HepG2 (cell line): ENCODE measurements around the gene GLB1L. TPM values are rescaled to one million over a fixed set of nuclear protein-coding genes. Genes with fewer than 3 reads are reported as not detected.
A peak's percentile ranks its signal among the peaks of the same experiment; 100 is the strongest.

ENCODE experiments used
- NONO ChIP-seq, 2 experiments: fragments of 450-650 bp in 1 of 2; sonication (generic) in 1 of 2; formaldehyde crosslinking in 1 of 2; IDR thresholded peaks in 1 of 2; conservative IDR thresholded peaks in 1 of 2; 2 replicates each; pipeline versions ENCODE4 v1.6.1 to v1.8.0; 2017 to 2022; ENCODE audit warnings: mild to moderate bottlenecking in 1 of 2, missing genetic modification reagents in 1 of 2, moderate library complexity in 1 of 2
- NR2C2 ChIP-seq: sonication (generic); formaldehyde crosslinking; IDR thresholded peaks from 2 replicates; pipeline ENCODE4 v1.4.0; 2020; ENCODE audit warnings: missing genetic modification reagents, mild to moderate bottlenecking, moderate library complexity, borderline replicate concordance
- NR3C1 ChIP-seq: sonication (generic); formaldehyde crosslinking; IDR thresholded peaks from 2 replicates; pipeline ENCODE4 v1.4.0; 2020; ENCODE audit warnings: missing genetic modification reagents
- ZNF207 ChIP-seq: fragments of 450-650 bp; IDR thresholded peaks from 2 replicates; pipeline ENCODE4 v1.6.1; 2016; ENCODE audit warnings: antibody characterized with exemption, borderline replicate concordance
- ZNF282 ChIP-seq: fragments of 450-650 bp; IDR thresholded peaks from 2 replicates; pipeline ENCODE4 v1.6.1; 2018; ENCODE audit not compliant: partially characterized antibody
- ZNF44 ChIP-seq: sonication (generic); formaldehyde crosslinking; IDR thresholded peaks from 2 replicates; pipeline ENCODE4 v1.5.1; 2020; ENCODE audit warnings: mild to moderate bottlenecking, missing genetic modification reagents
- ZNF746 ChIP-seq: sonication (generic); formaldehyde crosslinking; IDR thresholded peaks from 2 replicates; pipeline ENCODE4 v1.8.0; 2022; ENCODE audit warnings: mild to moderate bottlenecking, missing genetic modification reagents
- ZNF761 ChIP-seq: sonication (generic); formaldehyde crosslinking; conservative IDR thresholded peaks from 2 replicates; pipeline ENCODE4 v1.4.0; 2020; ENCODE audit warnings: mild to moderate bottlenecking, missing genetic modification reagents
- ZNF781 ChIP-seq: sonication (generic); formaldehyde crosslinking; IDR thresholded peaks from 2 replicates; pipeline ENCODE4 v1.5.1; 2020; ENCODE audit warnings: borderline replicate concordance, mild to moderate bottlenecking, missing genetic modification reagents; ENCODE audit errors: not compliant biosample characterization
- ZNF839 ChIP-seq: sonication (generic); formaldehyde crosslinking; IDR thresholded peaks from 2 replicates; pipeline ENCODE4 v1.4.0; 2020; ENCODE audit warnings: missing genetic modification reagents, mild to moderate bottlenecking, borderline replicate concordance
- ZSCAN12 ChIP-seq: sonication (generic); formaldehyde crosslinking; IDR thresholded peaks from 2 replicates; pipeline ENCODE4 v1.9.0; 2021; ENCODE audit warnings: mild to moderate bottlenecking, missing genetic modification reagents
- polyA plus RNA-seq, 8 experiments: library from polyadenylated mRNA; depleted of rRNA in 3 of 8; stranded (reverse) in 7 of 8; unstranded in 1 of 8; fragments of >200 nt; fragmentation: Illumina TruSeq in 4 of 8; extraction: Trizol in 4 of 8; gene quantifications; 2 replicates each; pipeline versions ENCODE4 v1.2.1 to v1.2.3, GENCODE V29; 2011 to 2016; ENCODE audit warnings: low read depth in 4 of 8, missing spikeins in 1 of 8, mixed read lengths in 1 of 8; ENCODE audit not compliant: insufficient read depth in 1 of 8
- total RNA-seq, 5 experiments: library from RNA; depleted of rRNA; stranded (reverse); fragments of >200 nt; fragmentation: Illumina TruSeq; extraction: Trizol; gene quantifications; 2 replicates each; pipeline ENCODE4 v1.2.3, GENCODE V29; 2016; ENCODE audit warnings: low read depth in 1 of 5
- TF ChIP-seq, protein P1 (sequence below): sonication (generic); formaldehyde crosslinking; IDR thresholded peaks from 2 replicates; pipeline ENCODE4 v1.5.1; 2020; ENCODE audit warnings: missing genetic modification reagents, mild to moderate bottlenecking, borderline replicate concordance
- TF ChIP-seq, protein P2 (sequence below): sonication (generic); formaldehyde crosslinking; IDR thresholded peaks from 2 replicates; pipeline ENCODE4 v1.8.1; 2023; ENCODE audit warnings: mild to moderate bottlenecking, missing genetic modification reagents
- TF ChIP-seq, protein P3 (sequence below): sonication (generic); formaldehyde crosslinking; conservative IDR thresholded peaks from 2 replicates; pipeline ENCODE4 v1.8.0; 2022; ENCODE audit warnings: missing genetic modification reagents
- TF ChIP-seq, protein P4 (sequence below): sonication (generic); formaldehyde crosslinking; IDR thresholded peaks from 2 replicates; pipeline ENCODE4 v1.4.0; 2020; ENCODE audit warnings: missing genetic modification reagents

The GLB1L gene
- total and polyA plus RNA-seq, 2 of the 13 experiments (the other 11 are each of a cell fraction or from before 2014, with no cell fraction given), result 6.8 to 7.3 TPM

DNA sequence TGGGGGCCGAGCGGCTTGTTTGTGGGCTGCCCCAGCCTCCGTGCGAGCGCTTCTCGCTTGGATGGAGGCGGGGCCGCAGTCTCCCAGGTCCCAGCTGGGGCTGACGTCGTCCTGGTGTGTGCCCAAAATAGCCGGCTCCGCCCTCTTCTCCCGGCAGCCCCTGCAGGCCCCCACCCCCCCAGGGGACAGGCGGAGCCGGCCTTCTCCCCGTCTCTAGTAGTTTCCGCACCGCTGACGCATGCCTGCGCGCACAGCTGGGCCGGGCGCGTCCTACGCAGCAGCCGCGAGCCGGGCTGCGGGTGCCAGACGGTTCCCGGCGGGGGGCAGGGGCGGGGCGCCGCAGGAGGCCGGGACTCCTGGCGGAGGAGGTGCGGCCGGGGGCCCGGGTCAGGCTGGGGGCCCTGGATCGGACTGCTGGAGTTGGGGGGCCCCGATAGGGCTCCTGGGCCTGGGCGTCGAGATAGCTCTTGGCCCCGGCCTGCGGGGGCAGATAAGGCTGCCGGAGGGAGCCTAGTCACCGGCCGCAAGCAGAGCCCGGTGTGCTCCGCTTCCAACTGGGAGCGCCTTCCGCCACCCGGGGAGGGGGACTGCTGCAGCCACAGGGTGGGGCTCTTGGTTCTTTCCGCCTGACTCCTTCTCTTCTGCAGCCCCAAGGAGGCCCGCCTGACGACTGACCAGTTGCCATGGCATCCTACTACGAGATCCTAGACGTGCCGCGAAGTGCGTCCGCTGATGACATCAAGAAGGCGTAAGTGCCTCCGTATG lies 34.1 kb upstream of the GLB1L start, which contains the start of gene DNAJB2 (continued):
- TF ChIP-seq ZNF746 (CRISPR knock-in tag) (peak; percentile 39), ZNF839 (CRISPR knock-in tag) (no peak), NR2C2 (CRISPR knock-in tag) (peak; percentile 39; the same call in 1 of the 2 replicates), NR3C1 (CRISPR knock-in tag) (no peak), ZNF761 (CRISPR knock-in tag) (no peak), ZSCAN12 (CRISPR knock-in tag) (0 out of 2 replicates have a peak, but pooled peaks have one; percentile 77), NONO (IDR thresholded peaks at IDR 0.05) (no peak), NONO (CRISPR knock-in tag; conservative IDR thresholded peaks at IDR 0.05) (peak; percentile 94), ZNF282 (no peak), ZNF44 (CRISPR knock-in tag) (no peak), ZNF207 (no peak), ZNF781 (CRISPR knock-in tag) (no peak)
- TF ChIP-seq, protein P1, sequence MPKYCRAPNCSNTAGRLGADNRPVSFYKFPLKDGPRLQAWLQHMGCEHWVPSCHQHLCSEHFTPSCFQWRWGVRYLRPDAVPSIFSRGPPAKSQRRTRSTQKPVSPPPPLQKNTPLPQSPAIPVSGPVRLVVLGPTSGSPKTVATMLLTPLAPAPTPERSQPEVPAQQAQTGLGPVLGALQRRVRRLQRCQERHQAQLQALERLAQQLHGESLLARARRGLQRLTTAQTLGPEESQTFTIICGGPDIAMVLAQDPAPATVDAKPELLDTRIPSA (CRISPR knock-in tag), result peak; percentile 58; the same call in 1 of the 2 replicates
- TF ChIP-seq, protein P2, sequence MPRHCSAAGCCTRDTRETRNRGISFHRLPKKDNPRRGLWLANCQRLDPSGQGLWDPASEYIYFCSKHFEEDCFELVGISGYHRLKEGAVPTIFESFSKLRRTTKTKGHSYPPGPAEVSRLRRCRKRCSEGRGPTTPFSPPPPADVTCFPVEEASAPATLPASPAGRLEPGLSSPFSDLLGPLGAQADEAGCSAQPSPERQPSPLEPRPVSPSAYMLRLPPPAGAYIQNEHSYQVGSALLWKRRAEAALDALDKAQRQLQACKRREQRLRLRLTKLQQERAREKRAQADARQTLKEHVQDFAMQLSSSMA (CRISPR knock-in tag), result no peak
- TF ChIP-seq, protein P3, sequence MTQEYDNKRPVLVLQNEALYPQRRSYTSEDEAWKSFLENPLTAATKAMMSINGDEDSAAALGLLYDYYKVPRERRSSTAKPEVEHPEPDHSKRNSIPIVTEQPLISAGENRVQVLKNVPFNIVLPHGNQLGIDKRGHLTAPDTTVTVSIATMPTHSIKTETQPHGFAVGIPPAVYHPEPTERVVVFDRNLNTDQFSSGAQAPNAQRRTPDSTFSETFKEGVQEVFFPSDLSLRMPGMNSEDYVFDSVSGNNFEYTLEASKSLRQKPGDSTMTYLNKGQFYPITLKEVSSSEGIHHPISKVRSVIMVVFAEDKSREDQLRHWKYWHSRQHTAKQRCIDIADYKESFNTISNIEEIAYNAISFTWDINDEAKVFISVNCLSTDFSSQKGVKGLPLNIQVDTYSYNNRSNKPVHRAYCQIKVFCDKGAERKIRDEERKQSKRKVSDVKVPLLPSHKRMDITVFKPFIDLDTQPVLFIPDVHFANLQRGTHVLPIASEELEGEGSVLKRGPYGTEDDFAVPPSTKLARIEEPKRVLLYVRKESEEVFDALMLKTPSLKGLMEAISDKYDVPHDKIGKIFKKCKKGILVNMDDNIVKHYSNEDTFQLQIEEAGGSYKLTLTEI (CRISPR knock-in tag), result no peak
- TF ChIP-seq, protein P4, sequence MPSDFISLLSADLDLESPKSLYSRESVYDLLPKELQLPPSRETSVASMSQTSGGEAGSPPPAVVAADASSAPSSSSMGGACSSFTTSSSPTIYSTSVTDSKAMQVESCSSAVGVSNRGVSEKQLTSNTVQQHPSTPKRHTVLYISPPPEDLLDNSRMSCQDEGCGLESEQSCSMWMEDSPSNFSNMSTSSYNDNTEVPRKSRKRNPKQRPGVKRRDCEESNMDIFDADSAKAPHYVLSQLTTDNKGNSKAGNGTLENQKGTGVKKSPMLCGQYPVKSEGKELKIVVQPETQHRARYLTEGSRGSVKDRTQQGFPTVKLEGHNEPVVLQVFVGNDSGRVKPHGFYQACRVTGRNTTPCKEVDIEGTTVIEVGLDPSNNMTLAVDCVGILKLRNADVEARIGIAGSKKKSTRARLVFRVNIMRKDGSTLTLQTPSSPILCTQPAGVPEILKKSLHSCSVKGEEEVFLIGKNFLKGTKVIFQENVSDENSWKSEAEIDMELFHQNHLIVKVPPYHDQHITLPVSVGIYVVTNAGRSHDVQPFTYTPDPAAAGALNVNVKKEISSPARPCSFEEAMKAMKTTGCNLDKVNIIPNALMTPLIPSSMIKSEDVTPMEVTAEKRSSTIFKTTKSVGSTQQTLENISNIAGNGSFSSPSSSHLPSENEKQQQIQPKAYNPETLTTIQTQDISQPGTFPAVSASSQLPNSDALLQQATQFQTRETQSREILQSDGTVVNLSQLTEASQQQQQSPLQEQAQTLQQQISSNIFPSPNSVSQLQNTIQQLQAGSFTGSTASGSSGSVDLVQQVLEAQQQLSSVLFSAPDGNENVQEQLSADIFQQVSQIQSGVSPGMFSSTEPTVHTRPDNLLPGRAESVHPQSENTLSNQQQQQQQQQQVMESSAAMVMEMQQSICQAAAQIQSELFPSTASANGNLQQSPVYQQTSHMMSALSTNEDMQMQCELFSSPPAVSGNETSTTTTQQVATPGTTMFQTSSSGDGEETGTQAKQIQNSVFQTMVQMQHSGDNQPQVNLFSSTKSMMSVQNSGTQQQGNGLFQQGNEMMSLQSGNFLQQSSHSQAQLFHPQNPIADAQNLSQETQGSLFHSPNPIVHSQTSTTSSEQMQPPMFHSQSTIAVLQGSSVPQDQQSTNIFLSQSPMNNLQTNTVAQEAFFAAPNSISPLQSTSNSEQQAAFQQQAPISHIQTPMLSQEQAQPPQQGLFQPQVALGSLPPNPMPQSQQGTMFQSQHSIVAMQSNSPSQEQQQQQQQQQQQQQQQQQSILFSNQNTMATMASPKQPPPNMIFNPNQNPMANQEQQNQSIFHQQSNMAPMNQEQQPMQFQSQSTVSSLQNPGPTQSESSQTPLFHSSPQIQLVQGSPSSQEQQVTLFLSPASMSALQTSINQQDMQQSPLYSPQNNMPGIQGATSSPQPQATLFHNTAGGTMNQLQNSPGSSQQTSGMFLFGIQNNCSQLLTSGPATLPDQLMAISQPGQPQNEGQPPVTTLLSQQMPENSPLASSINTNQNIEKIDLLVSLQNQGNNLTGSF, result peak; percentile 71; the same call in 1 of the 2 replicates
